GM21423 (cell line): Measurements from ENCODE around the gene SPC24.
"Not testable (repeated sequence)": the region's sequence is repeated elsewhere in the genome, so short reads cannot be mapped to it uniquely, and the experiment has no call there.

Experiments
- ATAC-seq: cut with Tn5 transposase; IDR thresholded peaks from one replicate; pipeline ENCODE4 v1.9.1; 2021; ENCODE audit warnings: mild to moderate bottlenecking, moderate library complexity; ENCODE audit not compliant: unreplicated experiment

Gene SPC24

GRCh38 chr19:11131471-11131870, 24.1 kb downstream of the SPC24 start:
- ATAC-seq: no peak

- ATAC-seq: no peak
These were observed 24.6 kb downstream of the SPC24 start for GRCh38 chr19:11130824-11131455.

- ATAC-seq: no peak
These were observed 27.7 kb downstream of the SPC24 start for GRCh38 chr19:11127905-11128304.

- ATAC-seq: no peak
These were observed 29.4 kb downstream of the SPC24 start for GRCh38 chr19:11125994-11126685.

- ATAC-seq: not testable (repeated sequence)
These were observed 31.4 kb downstream of the SPC24 start for GRCh38 chr19:11124157-11124556.

GRCh38 chr19:11123114-11123513, 32.5 kb downstream of the SPC24 start:
- no peak for ATAC-seq

GRCh38 chr19:11121963-11122362, 33.6 kb downstream of the SPC24 start:
- ATAC-seq: not testable (repeated sequence)

GRCh38 chr19:11116507-11116906, 39.1 kb downstream of the SPC24 start:
- no peak for ATAC-seq

GRCh38 chr19:11115895-11116446, 39.6 kb downstream of the SPC24 start:
- no peak for ATAC-seq

- ATAC-seq: no peak
These were observed 40.5 kb downstream of the SPC24 start for GRCh38 chr19:11115042-11115441.

- ATAC-seq: no peak
These were observed 42.4 kb downstream of the SPC24 start for GRCh38 chr19:11113140-11113708.

GRCh38 chr19:11111771-11112144, 43.8 kb downstream of the SPC24 start:
- ATAC-seq: no peak

- ATAC-seq: no peak
These were observed 44.3 kb downstream of the SPC24 start for GRCh38 chr19:11111117-11111770.

GRCh38 chr19:11108746-11109145, 46.8 kb downstream of the SPC24 start:
- ATAC-seq: no peak

- no peak for ATAC-seq
These were observed 49.1 kb downstream of the SPC24 start for GRCh38 chr19:11106477-11106876.

- no peak for ATAC-seq
These were observed 50.5 kb downstream of the SPC24 start for GRCh38 chr19:11105014-11105636.

- not testable (repeated sequence) for ATAC-seq
These were observed 51.9 kb downstream of the SPC24 start for GRCh38 chr19:11103667-11104066.

- ATAC-seq: no peak
These were observed 52.6 kb downstream of the SPC24 start for GRCh38 chr19:11102944-11103343.

- ATAC-seq: no peak
These were observed 54.5 kb downstream of the SPC24 start for GRCh38 chr19:11101057-11101456.

GRCh38 chr19:11100049-11100448, 55.5 kb downstream of the SPC24 start:
- ATAC-seq: no peak

- ATAC-seq: no peak
These were observed 56.7 kb downstream of the SPC24 start for GRCh38 chr19:11098861-11099260.
